ENCODE data around the gene NFATC1.

The NFATC1 gene

GRCh38 chr18:79348066-79348465 lies 47.7 kb upstream of the NFATC1 start (continued):
- TF ChIP-seq CREB5 (CRISPR knock-in tag; IDR thresholded peaks at IDR 0.05; ENCODE audit: low read depth): no peak
- TF ChIP-seq ARNTL (CRISPR knock-in tag; IDR thresholded peaks at IDR 0.05; ENCODE audit: borderline replicate concordance, low read depth): no peak
- TF ChIP-seq OSR1 (CRISPR knock-in tag; IDR thresholded peaks at IDR 0.05): no peak
- no peak for TF ChIP-seq ESRRG (CRISPR knock-in tag; IDR thresholded peaks at IDR 0.05)
- no peak for TF ChIP-seq CSDC2 (CRISPR knock-in tag; IDR thresholded peaks at IDR 0.05)
- TF ChIP-seq ZFP30 (CRISPR knock-in tag; IDR thresholded peaks at IDR 0.05): no peak
- TF ChIP-seq ISL1 (CRISPR knock-in tag; IDR thresholded peaks at IDR 0.05): no peak
- TF ChIP-seq SNAI2 (CRISPR knock-in tag; IDR thresholded peaks at IDR 0.05): no peak
- TF ChIP-seq ZFP3 (CRISPR knock-in tag; IDR thresholded peaks at IDR 0.05): no peak
- no peak for TF ChIP-seq TCF4 (CRISPR knock-in tag; IDR thresholded peaks at IDR 0.05; ENCODE audit: borderline replicate concordance)
- TF ChIP-seq ZNF70 (CRISPR knock-in tag; IDR thresholded peaks at IDR 0.05): no peak

GRCh38 chr18:79352432-79352831 lies 43.3 kb upstream of the NFATC1 start:
- no peak for TF ChIP-seq CSDC2 (CRISPR knock-in tag; IDR thresholded peaks at IDR 0.05)
- TF ChIP-seq ZNF565 (CRISPR knock-in tag; conservative IDR thresholded peaks at IDR 0.05; ENCODE audit: low read depth): no peak
- TF ChIP-seq ZNF70 (CRISPR knock-in tag; IDR thresholded peaks at IDR 0.05): no peak
- TF ChIP-seq ZNF8 (CRISPR knock-in tag; IDR thresholded peaks at IDR 0.05): no peak
- TF ChIP-seq ZC3H10 (CRISPR knock-in tag; IDR thresholded peaks at IDR 0.05): no peak
- no peak for TF ChIP-seq CSRNP3 (CRISPR knock-in tag; IDR thresholded peaks at IDR 0.05)
- TF ChIP-seq ZFP30 (CRISPR knock-in tag; IDR thresholded peaks at IDR 0.05): no peak
- no peak for ATAC-seq

- TF ChIP-seq RARB (CRISPR knock-in tag; IDR thresholded peaks at IDR 0.05) (no peak), POU6F1 (CRISPR knock-in tag; IDR thresholded peaks at IDR 0.05; ENCODE audit: borderline replicate concordance, low read depth) (no peak), PATZ1 (CRISPR knock-in tag; IDR thresholded peaks at IDR 0.05; ENCODE audit: borderline replicate concordance) (no peak), GLIS3 (CRISPR knock-in tag; IDR thresholded peaks at IDR 0.05) (no peak), CSRNP3 (CRISPR knock-in tag; IDR thresholded peaks at IDR 0.05) (no peak), CREB5 (CRISPR knock-in tag; IDR thresholded peaks at IDR 0.05; ENCODE audit: low read depth) (no peak), ZC3H10 (CRISPR knock-in tag; IDR thresholded peaks at IDR 0.05) (no peak), PPARA (CRISPR knock-in tag; IDR thresholded peaks at IDR 0.05; ENCODE audit: borderline replicate concordance) (no peak), ZFP3 (CRISPR knock-in tag; IDR thresholded peaks at IDR 0.05) (no peak), TCF4 (CRISPR knock-in tag; IDR thresholded peaks at IDR 0.05; ENCODE audit: borderline replicate concordance) (no peak), SNAI2 (CRISPR knock-in tag; IDR thresholded peaks at IDR 0.05) (no peak), ISL1 (CRISPR knock-in tag; IDR thresholded peaks at IDR 0.05) (no peak), ZFP30 (CRISPR knock-in tag; IDR thresholded peaks at IDR 0.05) (no peak), CSDC2 (CRISPR knock-in tag; IDR thresholded peaks at IDR 0.05) (no peak), ZNF70 (CRISPR knock-in tag; IDR thresholded peaks at IDR 0.05) (no peak)
- ATAC-seq: peak; percentile 79
These were observed 42.5 kb upstream of the NFATC1 start for GRCh38 chr18:79353267-79353666.
